OCI-M2 (cell line): Measurements from ENCODE around the gene SGSM1.

ENCODE experiments used
- DNase-seq: peaks from one replicate; lab custom pipeline; 2025; ENCODE audit not compliant: unreplicated experiment; lab: John Stamatoyannopoulos, UW

SGSM1 gene

GRCh38 chr22:24807284-24807950 lies 1.4 kb downstream of the SGSM1 start:
- no peak for DNase-seq

GRCh38 chr22:24809331-24809730 lies 3.3 kb downstream of the SGSM1 start:
- DNase-seq: no peak

GRCh38 chr22:24810043-24810749 lies 4.2 kb downstream of the SGSM1 start:
- DNase-seq: no peak

DNA sequence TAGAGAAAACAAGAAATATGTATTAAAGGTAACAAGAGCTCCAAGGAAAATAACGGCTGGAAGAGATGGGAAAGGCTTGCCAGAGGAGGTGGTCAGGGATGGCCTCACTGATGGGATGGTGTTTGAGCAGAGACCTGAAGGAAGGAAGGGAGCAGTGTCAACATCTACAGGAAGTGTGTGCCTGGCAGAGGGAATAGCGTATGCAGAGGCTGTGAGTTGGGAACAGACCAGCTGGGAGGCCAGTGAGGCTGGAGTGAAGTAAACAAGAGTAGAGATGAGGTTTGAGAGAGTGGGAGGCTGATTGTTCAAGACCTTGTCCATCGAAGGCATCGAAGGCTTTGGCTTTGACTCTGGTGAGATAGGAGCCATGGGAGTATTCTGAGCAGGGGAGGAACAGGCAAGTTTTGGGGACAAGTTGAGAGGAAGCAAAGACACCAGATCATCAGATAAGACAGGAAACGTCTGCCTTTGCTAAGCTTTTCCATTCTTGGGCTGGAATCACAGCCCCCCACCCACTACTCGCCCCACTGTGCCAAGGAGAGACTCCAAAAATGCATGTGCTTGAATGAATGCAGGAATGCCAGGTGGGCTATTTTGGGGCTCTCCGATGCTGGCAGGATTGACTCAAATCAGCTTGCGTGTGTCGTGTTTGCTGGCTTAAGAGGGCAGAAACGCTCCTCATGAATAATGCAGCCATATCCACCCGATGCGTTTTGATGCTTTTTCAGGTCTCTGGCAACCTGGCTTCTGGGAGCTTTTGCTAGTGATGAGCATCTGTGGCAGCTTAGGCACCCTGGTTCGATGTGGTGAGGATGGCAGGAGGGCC lies 7.2 kb downstream of the SGSM1 start:
- DNase-seq: no peak

DNA sequence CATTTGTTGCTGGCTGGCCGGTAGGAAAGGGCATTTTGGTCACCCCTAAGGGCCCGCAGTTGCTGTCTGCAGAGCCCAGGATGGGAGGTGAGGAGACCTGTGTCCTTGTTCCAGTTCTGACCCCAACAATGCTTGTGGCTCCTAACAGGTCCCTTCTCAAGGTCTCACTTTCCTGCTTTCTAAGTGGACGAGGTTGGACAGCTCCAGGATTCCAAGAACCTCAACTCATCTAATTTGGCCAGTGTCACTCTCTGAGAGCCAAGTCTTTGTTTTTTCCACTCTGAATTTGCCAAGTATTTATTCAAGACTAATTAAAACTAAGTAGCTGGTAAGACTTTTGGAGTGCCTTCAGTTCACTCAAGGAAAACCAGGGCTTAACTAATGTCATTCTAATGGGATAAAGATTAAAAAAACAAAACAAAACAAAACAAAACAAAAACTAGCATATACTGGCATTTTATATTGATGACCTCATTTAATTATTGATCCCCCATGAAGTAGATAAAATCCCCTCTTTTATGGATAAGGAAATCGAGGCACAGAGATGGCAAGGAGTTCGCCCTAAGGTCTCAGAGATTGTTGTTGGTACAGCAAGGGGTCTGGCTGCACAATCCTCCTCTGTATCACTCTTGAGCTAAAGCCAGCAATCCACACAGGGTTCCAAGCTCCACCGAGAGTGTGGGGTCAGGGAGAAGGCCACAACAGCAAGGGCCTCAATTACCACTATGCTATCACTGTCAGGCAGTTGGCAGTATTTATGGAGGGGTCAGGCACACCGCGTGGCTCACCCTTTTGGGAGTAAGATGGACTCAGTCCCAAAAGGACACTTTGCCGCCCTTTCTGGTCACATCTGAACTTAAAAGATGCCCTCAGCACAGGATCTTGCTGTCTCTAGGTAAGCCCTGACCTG lies 8.1 kb downstream of the SGSM1 start:
- no peak for DNase-seq

DNA sequence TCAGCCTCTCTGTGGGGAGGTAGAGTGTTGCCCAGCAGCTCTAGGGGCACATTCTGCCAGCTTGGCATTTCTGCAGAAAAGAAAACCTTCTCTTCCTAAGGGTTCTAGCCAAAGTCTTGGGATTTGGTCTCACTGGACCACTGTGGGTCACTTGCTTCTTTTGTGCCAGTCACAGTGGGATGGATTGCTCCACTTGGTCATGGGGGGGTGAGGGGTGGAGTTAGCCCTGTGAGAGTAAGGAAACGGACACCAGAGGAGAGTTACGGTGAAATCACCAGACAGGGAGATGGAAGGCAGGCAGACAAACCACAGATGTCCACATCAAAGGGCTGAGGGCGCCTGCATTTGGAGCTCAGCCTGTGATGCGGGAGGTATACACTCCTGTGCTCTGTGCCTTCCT lies 10.8 kb downstream of the SGSM1 start:
- no peak for DNase-seq

DNA sequence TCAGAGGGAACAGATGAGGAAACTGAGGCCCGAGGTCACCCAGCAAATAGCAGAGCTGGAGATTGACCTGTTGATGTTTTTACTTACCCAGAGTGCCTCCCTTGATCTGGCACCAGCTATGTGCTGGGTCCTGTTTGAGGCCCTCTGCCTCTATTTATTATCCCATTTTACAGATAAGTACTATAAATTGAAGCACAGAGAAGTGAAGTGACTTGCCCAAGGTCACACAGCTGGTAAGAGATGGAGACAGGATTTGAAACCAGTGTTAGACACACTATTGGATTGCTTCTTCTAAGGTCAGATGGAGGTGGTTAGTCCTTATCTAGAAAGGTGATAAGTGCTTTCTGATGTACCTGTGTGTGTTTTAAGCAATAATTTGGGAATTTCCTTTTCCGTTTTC lies 13.5 kb downstream of the SGSM1 start:
- DNase-seq: no peak

GRCh38 chr22:24819911-24820461 lies 14.0 kb downstream of the SGSM1 start:
- DNase-seq: no peak

DNA sequence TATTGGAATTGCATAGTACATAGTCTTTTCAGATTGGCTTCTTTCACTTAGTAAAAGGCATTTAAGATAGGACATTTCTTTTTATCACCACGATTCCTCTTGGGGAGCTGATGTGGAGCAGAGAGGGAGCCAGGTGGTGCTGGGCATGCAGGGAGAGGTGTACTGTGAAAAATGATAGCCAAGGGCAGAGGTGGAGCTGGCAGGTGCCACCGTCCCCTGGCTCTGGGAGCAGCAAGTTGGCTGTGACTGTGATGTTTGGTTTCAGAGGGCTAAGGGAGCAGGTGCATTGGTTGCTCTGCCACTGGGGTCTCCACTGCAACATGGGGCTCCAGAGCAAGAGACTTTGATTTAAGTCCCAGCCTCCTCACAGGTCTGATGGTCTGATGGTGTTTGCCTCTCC lies 16.5 kb downstream of the SGSM1 start:
- DNase-seq: no peak

- no peak for DNase-seq
Observed at GRCh38 chr22:24823787-24824186, 17.8 kb downstream of the SGSM1 start.

DNA sequence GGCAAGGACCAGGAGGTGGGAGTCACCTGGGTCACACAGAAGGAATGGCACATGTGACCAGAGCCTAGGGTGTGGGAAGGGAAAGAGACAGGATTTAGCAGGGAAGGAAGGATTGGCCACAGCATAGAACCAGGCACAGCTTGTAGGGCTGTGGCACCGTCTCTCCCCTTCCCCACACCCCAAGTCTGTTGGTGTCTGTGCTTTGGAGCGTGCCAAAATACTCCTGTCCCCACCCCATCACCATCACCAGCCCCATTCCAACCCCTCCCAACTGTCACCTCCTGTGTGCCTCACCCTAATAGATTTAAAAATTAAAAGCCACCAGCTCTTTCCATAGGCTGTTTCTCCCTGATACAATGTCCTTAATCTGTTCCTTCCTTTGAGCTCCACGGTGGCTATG lies 18.2 kb downstream of the SGSM1 start:
- DNase-seq: no peak

DNA sequence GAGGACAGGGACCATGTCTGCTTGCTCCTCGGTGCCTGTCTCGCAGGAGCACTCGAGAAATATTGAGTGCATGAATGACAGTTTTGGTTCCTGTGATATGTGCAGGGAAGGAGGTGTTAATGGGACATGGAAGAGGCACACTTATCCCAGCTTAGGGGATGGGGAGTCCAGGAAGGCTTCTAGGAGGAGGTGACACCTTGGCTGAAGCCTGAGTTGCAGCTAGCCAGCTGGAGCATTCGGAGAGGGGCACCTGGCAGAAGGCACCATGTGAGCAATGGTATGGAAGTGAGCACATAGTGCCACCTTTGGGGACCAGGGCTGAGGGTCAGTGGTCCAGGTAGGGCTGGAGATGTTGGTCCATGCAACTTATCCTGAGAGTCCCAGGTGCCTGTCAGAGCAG lies 18.9 kb downstream of the SGSM1 start:
- DNase-seq: no peak

GRCh38 chr22:24826710-24827285 lies 20.8 kb downstream of the SGSM1 start:
- DNase-seq: no peak

DNA sequence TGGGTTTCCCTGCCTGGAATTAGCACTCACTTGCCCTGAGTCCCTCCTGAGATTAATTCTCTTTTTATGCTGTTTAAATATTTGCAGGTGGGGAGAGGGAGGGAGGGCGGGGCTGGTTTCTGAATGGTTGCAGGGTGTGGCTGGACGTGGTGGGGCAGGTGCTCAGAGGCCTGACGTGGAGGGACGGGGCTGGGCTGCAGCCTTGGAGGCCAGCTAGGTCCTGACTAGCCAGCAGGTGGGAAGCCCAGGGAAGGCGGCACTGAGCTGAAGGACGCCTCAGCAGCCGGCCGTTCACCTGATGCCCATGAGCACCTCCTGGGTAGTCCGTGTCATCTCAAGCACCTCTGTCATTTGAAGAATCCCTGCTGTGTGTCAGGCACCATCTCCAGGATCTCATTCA lies 21.3 kb downstream of the SGSM1 start:
- DNase-seq: no peak

DNA sequence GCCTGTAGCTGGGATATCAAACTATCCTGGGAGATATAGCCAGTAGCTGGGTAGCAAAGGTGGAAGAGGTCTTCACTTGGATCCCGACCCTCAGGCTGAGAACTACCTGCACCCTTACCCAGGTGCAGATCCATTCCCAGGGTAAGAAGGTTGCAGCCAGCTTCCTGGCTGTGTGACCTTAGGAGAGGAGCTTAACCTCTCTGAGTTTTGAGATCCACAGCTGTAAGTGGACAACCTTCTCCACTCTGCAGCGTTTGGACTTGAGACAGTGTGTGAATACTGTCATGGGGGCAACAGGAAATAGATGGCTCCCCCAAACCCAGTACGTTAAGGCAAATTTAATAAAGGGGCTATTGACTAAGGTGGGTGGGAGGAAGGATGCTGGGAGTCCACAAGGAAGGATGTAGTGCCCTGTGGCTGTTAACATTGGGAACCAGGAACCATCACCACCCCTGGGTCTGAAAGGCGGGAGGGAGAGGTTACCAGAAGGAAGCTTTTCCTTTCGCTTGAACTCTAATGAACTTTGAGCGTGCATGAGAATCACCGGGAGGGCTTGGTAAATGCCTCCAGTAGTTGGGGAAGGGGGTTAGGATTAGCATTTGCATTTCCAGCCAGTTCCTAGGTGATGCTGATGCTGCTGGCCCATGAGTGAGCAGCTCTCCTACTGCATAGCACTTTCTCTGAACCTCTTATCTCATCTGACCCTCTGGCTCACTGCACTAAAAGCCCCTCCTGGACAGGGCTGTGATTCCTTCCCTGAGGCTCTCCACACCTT lies 24.4 kb downstream of the SGSM1 start:
- DNase-seq: no peak

DNA sequence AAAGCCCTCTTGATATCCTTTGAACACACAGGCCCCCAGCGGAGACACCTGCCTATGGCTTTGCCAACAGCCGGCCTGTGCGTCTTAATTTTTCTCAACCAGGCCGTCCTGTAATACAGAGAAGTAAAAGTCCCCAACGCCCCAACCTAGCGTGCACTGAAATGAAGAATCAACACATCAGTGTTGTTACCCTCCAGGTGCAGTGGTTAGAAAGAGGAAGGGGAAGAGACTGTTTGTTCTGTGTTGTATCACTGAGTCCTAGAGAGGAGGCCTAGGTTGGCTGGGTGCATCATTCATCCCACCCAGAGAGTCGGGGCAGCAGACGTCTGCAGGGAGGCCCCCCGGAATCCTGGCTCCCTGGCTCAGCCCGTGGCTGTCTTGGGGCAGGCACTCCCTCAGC lies 25.7 kb downstream of the SGSM1 start:
- no peak for DNase-seq

GRCh38 chr22:24833881-24834495 lies 28.0 kb downstream of the SGSM1 start:
- no peak for DNase-seq

- no peak for DNase-seq
Observed at GRCh38 chr22:24834845-24835570, 29.0 kb downstream of the SGSM1 start.
